ENCODE measurements around the gene XPO4. TPM values are rescaled to one million over a fixed set of nuclear protein-coding genes. Genes with fewer than 3 reads are reported as not detected.

The XPO4 gene
- total and polyA plus RNA-seq, 2 of the 13 experiments (the other 11 are each of a cell fraction or from before 2014, with no cell fraction given) = 8.4 to 24.8 TPM

- DNase-seq (ENCODE audit: low spot score) (no peak), ATAC-seq (no peak), FAIRE-seq (no peak)
- Histone ChIP-seq H3K79me2 (ENCODE audit: insufficient read depth, low read length) (peaks cover 6% of the 10 kb centered on the region), H2AFZ (ENCODE audit: low read length) (no peak overlapping the region), H3K4me3 (replicated peaks in 1 of 3; ENCODE audit: insufficient read depth in 1 of 3, low read depth in 2 of 3, low read length in 3 of 3) (no peak overlapping the region), H3K9me3 (ENCODE audit: low read length) (no peaks in the 10 kb centered on the region), H3K27me3 (ENCODE audit: control insufficient read depth in 1 of 2, insufficient read depth in 2 of 2, low read length in 2 of 2) (no peaks in the 10 kb centered on the region), H3K36me3 (replicated peaks in 1 of 2; ENCODE audit: control insufficient read depth in 1 of 2, insufficient read depth in 2 of 2, low read length in 2 of 2) (peaks cover 11 to 27% of the 10 kb centered on the region in 2 experiments), H3K4me1 (ENCODE audit: insufficient read depth, low read length) (peaks cover 1% of the 10 kb centered on the region), H3K4me2 (ENCODE audit: low read depth, low read length) (no peak overlapping the region), H3K27ac (ENCODE audit: extremely low read length, insufficient read depth, low read length) (no peak overlapping the region), H4K20me1 (ENCODE audit: insufficient read depth, low read length) (peaks cover under 1% of the 10 kb centered on the region; the same call in 1 of the 2 replicates), H3K9ac (ENCODE audit: insufficient read depth, low read depth, low read length) (no peak overlapping the region)
- intact Hi-C loops (cut with micrococcal nuclease; ENCODE audit: unreplicated experiment) (no loop called here), in situ Hi-C loops (cut with HindIII; ENCODE audit: extremely low pct_ligation_motif_present, low pct_unique_long_range_greater_than_20kb) (no loop called here)
- no peak for TF ChIP-seq CENPT (CRISPR knock-in tag; IDR thresholded peaks at IDR 0.05; ENCODE audit: low read depth)
- no peak for TF ChIP-seq ZNF484 (CRISPR knock-in tag; IDR thresholded peaks at IDR 0.05; ENCODE audit: borderline replicate concordance, low read depth)
- TF ChIP-seq ZFP36 (IDR thresholded peaks at IDR 0.05; ENCODE audit: borderline replicate concordance, low read depth, low read length, partially characterized antibody) = no peak
- TF ChIP-seq ZC3H13 (CRISPR knock-in tag; IDR thresholded peaks at IDR 0.05) = no peak
- CTCF ChIA-PET (ENCODE audit: low intra/inter-chr PET ratio, low total read pairs) = no interaction called here
- POLR2A ChIA-PET = interaction anchor here (0.6 kb wide), 1 partner anchor 1186 kb away, joined by 3 read pairs; no protein-coding TSS in a partner anchor
- no TSS peak for BruUV-seq (replicated peaks)
- 97% methylated on average over 6 of the region's 6 CpGs for WGBS (ENCODE audit: low lambda C conversion rate)
These were observed 59.4 kb downstream of the XPO4 start for GRCh38 chr13:20843166-20843565.

- peaks cover 11 to 43% of the 10 kb centered on the region in 2 experiments for H3K36me3 ChIP-seq (replicated peaks in 1 of 2; ENCODE audit: control insufficient read depth in 1 of 2, insufficient read depth in 2 of 2, low read length in 2 of 2)
- no peak overlapping the region for H2AFZ ChIP-seq (ENCODE audit: low read length)
- H3K27me3 ChIP-seq (ENCODE audit: control insufficient read depth in 1 of 2, insufficient read depth in 2 of 2, low read length in 2 of 2) = no peaks in the 10 kb centered on the region
- H4K20me1 ChIP-seq (ENCODE audit: insufficient read depth, low read length) = no peaks in the 10 kb centered on the region
- H3K9ac ChIP-seq (ENCODE audit: insufficient read depth, low read depth, low read length) = no peak overlapping the region
- POLR2A ChIA-PET = no interaction called here
- H3K4me3 ChIP-seq (replicated peaks in 1 of 3; ENCODE audit: insufficient read depth in 1 of 3, low read depth in 2 of 3, low read length in 3 of 3) = no peak overlapping the region
- BruUV-seq (replicated peaks) = no TSS peak
- ATAC-seq (no peak), DNase-seq (ENCODE audit: low spot score) (no peak), FAIRE-seq (no peak)
- no peak overlapping the region for H3K27ac ChIP-seq (ENCODE audit: extremely low read length, insufficient read depth, low read length)
- no peaks in the 10 kb centered on the region for H3K9me3 ChIP-seq (ENCODE audit: low read length)
- no peaks in the 10 kb centered on the region for H3K79me2 ChIP-seq (ENCODE audit: insufficient read depth, low read length)
- CTCF ChIA-PET (ENCODE audit: low intra/inter-chr PET ratio, low total read pairs) = no interaction called here
- no peaks in the 10 kb centered on the region for H3K4me1 ChIP-seq (ENCODE audit: insufficient read depth, low read length)
- TF ChIP-seq ZNF737 (CRISPR knock-in tag; IDR thresholded peaks at IDR 0.05; ENCODE audit: borderline replicate concordance) = no peak
- TF ChIP-seq NFYC (CRISPR knock-in tag; IDR thresholded peaks at IDR 0.05) = no peak
- TF ChIP-seq CC2D1A (CRISPR knock-in tag; IDR thresholded peaks at IDR 0.05) = no peak
- TF ChIP-seq ZNF605 (CRISPR knock-in tag; IDR thresholded peaks at IDR 0.05) = no peak
- no peak for TF ChIP-seq ZKSCAN1 (IDR thresholded peaks at IDR 0.05; ENCODE audit: low read length)
- no peak for TF ChIP-seq SMYD3 (CRISPR knock-in tag; IDR thresholded peaks at IDR 0.05)
- TF ChIP-seq HOXA7 (CRISPR knock-in tag; IDR thresholded peaks at IDR 0.05) = no peak
- TF ChIP-seq NFIB (CRISPR knock-in tag; IDR thresholded peaks at IDR 0.05; ENCODE audit: borderline replicate concordance) = no peak
- no peak for TF ChIP-seq SP140L (CRISPR knock-in tag; IDR thresholded peaks at IDR 0.05; ENCODE audit: borderline replicate concordance)
- TF ChIP-seq JDP2 (CRISPR knock-in tag; IDR thresholded peaks at IDR 0.05; ENCODE audit: borderline replicate concordance) = no peak
- TF ChIP-seq ZNF44 (CRISPR knock-in tag; IDR thresholded peaks at IDR 0.05) = no peak
- no peak overlapping the region for H3K4me2 ChIP-seq (ENCODE audit: low read depth, low read length)
- in situ Hi-C loops (cut with HindIII; ENCODE audit: extremely low pct_ligation_motif_present, low pct_unique_long_range_greater_than_20kb) (no loop called here), intact Hi-C loops (cut with micrococcal nuclease; ENCODE audit: unreplicated experiment) (no loop called here)
These were observed 62.0 kb downstream of the XPO4 start for GRCh38 chr13:20840568-20840967.

Data from HepG2 (cell line).